HG02943 (cell line): ENCODE measurements around the gene PRLR.
"Not testable (repeated sequence)": the region's sequence is repeated elsewhere in the genome, so short reads cannot be mapped to it uniquely, and the experiment has no call there.

Source experiments
- ATAC-seq: cut with Tn5 transposase; IDR thresholded peaks from one replicate; pipeline ENCODE4 v1.9.1; 2021; ENCODE audit warnings: mild to moderate bottlenecking, low read depth, moderate library complexity; ENCODE audit not compliant: unreplicated experiment

Gene PRLR

DNA sequence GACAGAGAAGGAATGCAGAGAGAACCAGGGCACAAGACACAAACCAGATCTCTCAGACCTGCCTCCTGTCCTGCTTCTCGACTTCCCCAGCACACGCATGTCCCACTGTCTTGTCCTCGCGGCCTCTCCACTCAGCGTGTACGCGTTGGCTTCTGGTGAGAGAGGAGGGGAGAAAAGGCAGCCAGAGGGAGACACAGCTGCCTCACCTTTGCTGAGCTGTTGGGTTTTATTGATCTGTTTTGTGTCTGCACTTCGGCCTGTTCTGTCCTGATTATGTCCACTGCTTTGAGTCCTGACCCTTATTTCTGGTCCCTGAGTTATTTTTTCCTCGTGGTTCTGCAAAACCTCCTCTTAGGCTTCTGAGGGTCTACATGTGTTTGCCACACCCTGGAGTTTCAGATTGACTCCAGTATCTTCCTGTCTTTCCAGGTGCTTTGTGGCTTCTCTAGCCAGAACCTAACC lies 95.0 kb downstream of the PRLR start:
- ATAC-seq: no peak

DNA sequence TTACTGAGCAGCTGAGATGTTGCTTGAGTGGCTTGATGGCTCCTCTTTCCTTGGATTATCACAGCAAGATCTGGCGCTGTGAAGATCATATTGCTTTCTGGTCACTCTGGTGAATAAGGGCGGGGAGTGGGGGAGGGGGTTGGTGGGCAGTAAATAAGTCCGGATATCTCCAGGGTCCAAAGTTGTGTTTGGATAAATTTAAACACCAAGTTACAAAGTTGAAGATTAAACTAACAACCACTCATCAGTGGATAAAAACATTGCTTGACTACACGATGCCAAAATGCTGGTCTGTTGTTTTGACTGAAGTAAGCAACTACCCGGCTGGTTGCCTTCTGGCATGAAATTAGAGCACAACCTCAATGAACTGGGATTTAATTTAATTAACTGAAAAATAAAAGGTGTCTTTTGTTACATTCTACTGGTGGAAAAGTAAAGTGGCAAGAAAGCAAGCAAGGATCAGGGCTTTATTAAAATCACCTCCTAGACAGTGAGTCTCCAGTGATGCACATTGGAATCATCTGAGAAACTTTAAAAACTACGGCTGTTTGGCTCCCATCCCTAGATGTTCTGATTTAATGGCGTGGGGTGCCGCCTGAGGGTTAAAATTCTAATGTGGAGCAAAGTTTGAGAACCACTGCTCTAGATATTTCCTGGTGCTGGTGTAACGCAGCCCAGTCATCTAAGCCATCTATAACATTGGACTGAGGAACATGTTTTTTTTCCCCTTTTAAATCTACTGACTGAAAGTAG lies 95.8 kb downstream of the PRLR start:
- no peak for ATAC-seq

DNA sequence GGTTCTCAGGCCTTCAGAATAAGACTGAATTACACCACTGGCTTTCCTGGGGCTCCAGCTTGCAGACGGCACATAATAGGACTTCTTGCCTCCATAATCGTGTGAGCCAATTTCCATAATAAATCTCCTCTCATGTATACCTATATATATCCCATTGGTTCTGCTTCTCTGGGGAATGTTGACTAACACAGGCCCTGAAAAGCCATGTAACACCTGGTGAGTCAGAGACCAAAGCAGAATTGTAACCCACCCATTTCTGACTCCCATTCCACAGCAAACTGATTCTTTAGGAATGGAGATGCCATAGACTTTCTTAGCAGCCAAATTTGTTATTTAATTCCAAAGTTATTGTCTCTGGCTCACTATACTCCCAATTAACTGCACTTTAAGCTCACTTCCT lies 97.1 kb downstream of the PRLR start:
- no peak for ATAC-seq

DNA sequence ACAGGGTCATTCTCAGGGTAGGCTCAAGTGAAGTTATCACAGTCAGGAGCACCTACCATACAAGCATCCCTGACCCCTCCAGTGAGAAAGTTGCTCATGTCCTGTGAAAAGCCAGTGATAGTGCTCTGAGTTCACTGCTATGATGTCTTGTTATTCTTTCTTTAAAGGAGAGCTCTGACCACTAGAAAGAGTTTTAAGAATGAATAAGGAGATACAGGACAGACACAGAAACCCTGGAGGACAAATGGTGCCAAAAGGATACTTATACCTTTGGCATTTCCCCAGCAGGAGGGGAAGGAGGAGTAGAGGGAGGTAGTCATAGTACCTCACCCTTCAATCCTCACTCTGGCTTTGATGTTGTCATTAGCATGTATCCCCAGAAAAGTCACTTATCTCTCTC lies 98.6 kb downstream of the PRLR start:
- ATAC-seq: no peak

DNA sequence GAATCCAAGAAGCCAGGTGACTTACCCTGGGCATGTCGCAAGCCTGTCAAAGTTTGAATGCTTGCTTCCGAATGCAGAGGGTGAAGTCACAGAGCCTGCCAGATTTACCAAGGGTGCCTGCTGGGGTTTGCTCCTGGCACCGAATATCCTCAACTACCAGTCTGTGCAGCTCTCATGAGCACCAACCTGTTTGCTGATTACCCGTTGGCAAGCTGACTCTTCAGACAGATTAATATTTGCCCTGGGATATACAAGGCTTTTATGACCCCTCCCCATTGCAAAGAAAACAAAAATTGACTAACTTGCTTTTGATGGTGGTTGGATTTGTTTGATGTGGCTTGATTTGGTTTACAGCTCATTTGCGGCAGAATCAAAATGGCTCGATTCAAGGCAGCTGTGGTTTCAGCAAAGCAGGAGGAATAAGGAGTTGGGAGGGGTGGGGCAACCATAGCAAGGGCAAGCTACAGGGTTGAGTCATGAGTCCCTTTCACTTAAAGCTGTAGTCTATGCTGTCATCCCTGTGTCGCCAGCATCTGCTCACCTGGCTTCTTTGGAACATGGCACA lies 100.3 kb downstream of the PRLR start:
- no peak for ATAC-seq

DNA sequence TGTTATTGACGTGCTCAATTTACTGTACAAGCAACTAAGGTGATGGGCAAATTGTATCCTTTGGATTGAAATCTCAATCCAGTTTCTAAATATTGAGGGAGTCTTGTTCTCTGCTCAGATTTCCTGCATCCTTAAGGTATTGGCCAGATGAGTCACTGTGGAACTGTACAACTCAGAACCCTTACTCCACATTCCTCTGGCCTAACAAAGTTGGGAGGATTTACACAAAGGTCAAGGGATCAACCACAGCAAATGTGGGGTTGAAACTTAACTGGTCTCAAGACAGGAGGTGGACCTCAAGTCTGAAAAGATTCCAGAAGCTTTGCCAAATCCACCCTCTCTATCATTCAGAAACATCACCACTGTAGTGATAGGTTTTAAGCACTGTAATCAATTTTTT lies 101.0 kb downstream of the PRLR start:
- no peak for ATAC-seq

DNA sequence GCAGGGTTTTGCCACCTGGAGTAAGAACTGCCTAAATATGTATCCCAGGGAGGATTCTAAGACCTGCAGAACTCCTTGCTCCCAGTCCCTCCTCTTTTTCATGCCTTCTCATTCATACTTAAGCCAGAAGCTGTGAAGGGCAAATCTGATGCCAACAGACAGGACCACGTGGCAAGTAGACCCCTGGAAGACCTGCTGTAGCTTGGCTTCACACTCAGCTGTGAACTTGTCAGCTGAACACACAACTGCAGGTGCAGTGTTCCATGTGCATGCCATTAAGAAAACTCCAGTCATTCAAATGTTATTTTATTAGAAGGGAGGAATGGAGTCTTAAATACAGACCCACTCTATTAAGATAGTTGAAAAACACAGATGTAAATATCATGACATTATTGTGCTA lies 103.3 kb downstream of the PRLR start:
- no peak for ATAC-seq

DNA sequence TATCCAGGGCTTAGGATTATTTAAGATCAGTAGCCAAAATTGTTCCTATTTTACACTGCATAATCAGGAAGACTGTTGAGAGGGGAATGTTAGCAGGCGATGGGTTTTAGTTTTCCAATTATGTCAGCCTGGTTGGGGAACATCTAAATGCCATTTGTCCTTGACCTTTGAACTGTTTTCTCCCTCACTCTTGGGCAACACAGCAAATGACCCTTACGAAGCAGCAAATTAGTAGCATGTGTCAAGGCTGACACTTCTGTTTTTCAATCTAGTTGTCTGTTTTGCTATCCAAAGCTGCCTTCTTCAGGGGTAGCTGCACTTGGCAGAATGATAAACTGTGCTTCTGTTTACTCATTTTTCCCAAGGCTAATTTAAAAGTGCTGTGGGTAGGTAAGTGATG lies 104.5 kb downstream of the PRLR start:
- ATAC-seq: no peak

DNA sequence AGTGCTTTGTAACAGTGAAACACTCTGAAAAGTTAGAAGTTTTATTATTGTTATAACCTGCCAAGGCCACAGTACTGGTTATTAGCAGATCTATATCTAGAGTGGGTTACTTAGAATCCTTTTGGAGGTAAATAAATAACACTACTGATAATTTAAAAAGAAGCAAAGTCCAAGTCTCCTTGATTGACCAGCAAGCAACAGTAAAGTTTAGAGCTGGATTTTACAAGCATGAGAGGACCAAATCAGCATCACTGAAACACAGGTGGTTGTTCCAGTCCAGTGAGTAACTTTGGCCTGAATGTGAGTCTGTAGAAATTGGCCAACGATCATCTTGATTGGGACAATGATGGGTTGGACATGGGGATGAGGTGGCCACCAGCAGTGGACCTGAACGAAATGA lies 105.4 kb downstream of the PRLR start:
- no peak for ATAC-seq

DNA sequence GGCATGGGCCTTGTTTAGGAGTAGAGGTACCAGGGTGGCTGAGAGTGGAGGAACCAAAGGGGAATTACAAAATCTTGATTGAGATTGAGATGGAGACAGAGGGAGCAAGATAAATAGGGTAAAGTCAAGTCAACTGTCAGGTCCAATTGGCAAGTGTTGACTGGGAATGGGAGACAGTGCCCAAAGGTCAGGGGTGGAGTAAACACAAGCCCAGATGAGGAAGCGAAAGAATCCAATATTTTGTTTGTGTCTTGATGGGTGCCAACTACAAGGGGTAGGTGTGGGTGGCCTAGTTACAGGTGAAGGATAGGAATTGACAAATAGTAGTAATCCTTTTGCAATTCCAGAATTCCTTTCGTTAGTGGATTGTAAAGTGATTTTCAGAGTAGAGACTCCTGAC lies 107.5 kb downstream of the PRLR start:
- ATAC-seq: no peak

DNA sequence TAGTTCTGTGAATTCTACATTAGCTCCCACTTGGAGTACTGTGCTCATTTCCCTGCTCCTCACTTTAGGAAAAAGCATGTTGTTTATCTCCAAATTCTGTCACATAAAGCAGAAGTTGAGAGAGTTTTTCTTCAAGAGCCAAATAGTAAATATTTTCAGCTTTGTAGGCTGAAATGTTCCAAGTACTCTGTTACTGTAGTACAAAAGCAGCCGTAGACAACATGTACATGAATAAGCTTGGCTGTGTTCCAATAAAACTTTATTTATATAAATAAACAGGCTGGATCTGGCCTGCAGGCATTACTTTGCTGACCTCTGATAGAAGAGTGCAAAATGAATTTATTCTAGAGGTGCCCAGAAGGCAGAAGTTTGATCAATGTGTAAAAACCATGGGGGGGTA lies 109.6 kb downstream of the PRLR start:
- ATAC-seq: no peak

DNA sequence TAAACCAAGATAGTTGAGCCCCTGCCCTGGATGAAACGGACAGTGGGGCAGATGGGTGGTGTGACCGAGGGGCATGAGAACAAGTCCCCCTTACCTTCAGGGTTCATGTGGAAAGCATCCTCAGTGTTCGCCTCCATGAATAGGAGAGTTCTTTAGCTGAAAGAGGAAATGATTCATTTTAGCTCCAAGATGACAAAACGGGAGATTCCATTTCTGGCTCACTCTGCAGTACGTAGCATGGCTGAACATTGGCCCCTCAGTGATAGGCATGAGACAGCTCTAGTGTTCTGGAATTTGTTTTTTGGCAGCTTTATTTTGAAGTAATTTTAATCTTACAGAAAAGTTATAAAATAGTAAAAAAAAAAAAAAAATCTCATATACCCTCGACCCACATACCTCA lies 112.3 kb downstream of the PRLR start:
- ATAC-seq: no peak

DNA sequence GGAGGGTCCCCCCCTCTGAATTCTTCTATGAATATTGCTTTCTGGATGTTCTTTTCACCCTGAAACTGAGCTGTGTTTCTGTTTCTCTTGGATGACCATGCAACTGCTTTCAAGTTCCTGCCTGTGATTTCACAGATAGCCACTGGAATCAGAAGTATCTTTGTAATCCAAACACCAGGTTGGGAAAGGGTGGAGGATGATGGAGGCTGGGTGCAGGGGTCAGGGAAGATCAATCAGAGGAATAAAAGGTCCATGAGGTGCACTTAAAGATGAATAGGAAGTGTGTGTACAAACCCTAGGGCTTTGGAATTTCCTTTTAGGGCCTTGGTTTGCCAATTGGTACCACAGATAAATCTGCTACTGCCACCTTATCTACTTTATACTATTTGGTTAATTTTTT lies 114.4 kb downstream of the PRLR start:
- no peak for ATAC-seq

DNA sequence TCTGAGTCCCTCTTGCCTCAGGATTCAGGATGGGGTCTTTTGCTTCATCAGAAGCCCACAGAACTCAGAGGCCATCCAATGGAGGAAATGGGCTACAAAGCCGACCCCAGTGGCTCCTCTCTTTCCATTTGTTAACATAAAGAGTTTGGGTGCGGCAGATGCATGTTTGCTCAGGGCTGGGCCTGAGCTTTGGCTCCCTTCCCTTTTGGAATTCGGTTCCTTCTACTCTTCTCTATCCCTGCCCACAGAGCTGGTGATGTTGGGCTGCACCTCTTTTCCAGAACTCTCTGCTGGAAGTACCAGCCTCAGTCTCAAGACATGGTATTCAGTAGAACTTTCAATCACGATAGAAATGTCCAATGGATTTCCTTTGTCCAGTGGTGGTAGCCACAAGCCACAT lies 115.6 kb downstream of the PRLR start:
- ATAC-seq: no peak

DNA sequence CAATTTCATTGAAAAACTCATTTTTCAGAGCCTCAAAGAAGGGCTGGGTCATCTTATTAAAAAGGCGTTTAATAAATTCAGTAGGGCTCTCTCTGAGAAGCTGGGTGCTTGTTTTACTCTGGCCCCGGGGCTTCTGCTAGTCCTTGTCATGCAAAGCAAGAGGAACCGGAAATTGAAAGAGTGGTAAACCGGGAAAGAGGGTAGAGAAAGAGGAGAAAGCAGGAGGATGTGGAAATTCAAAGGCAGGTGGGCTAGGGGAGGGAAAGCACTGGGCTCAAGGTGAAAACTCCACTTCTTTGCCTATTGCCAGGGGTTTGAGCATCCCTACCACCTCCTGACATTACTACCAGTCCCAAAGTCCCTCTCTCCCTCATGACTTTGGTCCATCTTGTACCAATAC lies 118.0 kb downstream of the PRLR start:
- ATAC-seq: no peak

DNA sequence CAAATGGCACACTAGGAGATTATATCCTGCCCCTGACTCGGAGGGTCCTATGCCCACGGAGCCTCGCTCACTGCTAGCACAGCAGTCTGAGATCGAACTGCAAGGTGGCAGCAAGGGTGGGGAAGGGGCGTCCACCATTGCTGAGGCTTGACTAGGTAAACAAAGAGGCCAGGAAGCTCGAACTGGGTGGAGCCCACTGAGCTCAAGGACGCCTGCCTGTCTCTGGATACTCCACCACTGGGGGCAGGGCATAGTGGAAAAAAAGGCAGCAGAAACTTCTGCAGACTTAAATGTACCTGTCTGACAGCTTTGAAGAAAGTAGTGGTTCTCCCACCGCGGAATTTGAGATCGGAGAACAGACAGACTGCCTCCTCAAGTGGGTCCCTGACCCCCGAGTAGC lies 125.7 kb downstream of the PRLR start:
- not testable (repeated sequence) for ATAC-seq

DNA sequence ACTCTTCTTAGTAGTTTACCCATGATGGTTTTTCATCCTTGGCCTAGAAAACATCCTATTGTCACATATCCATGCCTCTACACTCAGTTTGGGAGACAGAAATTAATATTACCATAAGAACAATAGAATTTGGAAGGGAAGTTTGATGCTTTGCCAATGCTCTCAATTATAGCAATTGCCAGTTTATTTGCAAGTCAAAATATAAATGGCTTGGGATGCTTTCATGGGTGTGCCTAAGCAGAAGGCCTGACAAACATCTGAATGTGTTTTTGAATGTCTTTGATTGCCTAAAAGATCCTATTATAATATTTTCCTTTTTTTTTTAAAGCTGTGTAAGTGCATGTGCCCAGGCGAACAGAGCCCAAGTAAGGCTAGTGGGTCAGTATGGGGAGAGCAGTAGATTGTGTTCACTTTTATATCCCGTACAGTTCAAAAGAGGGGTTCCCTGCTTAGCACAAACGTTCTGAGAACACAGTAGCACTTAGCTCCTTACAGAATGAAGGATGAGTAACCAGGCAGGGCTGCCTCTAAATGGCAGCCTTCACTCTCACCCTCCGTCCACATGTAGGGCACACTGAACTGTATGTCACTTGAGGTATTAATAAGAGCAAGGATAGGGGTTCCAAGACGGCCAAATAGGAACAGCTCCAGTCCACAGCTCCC lies 126.5 kb downstream of the PRLR start:
- no peak for ATAC-seq

DNA sequence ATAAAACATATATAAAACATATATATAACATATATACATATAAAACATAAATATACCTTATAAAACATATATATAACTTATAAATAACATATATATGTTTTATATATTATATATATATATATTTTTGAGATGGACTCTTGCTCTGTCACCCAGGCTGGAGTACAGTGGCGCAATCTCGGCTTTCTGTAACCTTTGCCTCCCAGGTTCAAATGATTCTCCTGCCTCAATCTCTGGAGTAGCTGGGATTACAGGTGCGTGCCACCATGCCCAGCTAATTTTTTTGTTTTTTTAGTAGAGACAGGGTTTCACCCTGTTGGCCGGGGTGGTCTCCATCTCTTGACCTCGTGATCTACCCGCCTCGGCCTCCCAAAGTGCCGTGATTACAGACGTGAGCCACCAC lies 128.6 kb downstream of the PRLR start:
- not testable (repeated sequence) for ATAC-seq

DNA sequence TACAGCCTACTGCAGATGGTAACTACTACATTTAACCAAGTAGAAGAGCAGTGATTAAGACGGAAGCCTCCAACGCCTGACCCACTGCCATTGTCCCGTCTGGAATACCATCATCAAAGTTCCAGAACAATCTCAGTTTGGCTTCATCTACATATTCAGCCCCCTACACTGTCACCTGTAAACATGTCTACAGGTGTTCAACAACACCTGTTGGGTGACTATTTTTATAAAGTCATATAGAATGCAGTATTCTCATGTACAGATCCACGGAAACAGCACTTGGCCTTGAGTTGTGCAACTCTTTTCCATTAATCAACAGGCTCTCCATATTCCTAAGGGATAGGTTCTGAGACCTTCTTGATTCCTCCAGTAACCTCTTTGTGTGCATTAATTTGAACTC lies 129.3 kb downstream of the PRLR start:
- ATAC-seq: no peak

DNA sequence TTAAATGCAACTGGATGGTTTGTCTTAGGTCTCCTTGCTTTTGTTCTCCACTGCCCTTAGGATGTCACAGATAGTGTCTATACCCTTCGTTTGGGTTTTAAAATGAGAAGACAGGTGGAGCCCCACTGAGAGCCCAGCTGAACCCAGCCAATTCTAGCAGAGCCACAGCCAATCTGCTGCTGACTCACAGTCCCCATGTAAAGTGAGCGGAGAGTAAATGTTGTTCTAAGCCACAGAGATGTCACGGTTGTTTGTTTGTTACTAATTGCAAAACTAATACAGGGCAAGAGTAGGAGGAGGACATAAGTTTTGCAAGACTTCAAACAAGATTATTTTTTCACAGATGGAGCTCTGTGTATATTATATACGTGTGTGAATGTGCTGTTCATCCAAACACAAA lies 132.1 kb downstream of the PRLR start:
- ATAC-seq: no peak

DNA sequence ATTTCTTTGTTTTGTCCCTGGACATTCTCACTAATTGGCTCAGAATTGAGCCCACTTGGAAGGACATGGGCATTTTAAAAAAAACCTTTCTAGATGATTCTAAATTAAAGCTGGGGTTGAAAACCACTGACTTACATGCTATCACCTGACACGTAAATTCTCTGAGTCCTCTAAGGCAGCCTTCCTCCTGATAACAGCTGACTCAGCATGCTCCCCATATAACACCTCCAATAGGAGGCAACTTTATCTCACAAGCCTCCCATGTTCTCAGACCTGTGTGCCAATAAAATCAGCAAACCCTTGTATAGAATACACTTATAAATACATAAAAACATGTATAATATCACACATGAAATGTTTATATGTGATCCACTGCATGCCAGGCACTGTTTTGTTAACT lies 133.4 kb downstream of the PRLR start:
- ATAC-seq: no peak

DNA sequence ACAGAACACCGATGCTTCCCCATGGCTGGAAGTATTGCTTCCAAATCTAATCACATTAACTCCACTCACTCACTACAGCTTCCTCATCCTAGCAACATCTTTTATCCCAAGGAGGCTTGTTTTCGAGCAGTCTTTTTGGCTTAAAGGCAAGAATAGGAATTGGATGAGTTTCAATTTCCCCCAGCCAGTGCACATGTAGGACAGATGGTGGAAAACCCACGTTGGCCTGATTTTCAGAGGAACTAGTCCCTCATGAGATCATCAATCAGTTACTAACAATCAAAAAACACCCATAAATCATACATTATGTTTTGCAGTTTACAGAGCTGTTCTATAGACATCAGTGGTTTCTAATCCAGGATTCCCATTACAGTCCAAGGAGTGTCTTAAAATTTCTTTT lies 134.1 kb downstream of the PRLR start:
- ATAC-seq: no peak
